Ascending aorta (tissue), 2 donors: Measurements from ENCODE around the gene GADD45B. TPM values are rescaled to one million over a fixed set of nuclear protein-coding genes. Genes with fewer than 3 reads are reported as not detected.
A peak's percentile ranks its signal among the peaks of the same experiment; 100 is the strongest.
"Not testable (repeated sequence)": the region's sequence is repeated elsewhere in the genome, so short reads cannot be mapped to it uniquely, and the experiment has no call there.

Experiments
- DNase-seq, 2 donors: peaks; one replicate each; pipeline ENCODE4 v3.0.0-alpha.2; 2019; ENCODE audit warnings: low spot score in 2 of 2
- H3K27ac ChIP-seq, 2 donors: fragments of 200-600 bp; sonication (generic); one replicate each; pipeline ENCODE4 v1.5.1; 2016 to 2017; ENCODE audit warnings: mild to moderate bottlenecking in 1 of 2
- H3K27me3 ChIP-seq: fragments of 200-600 bp; sonication (generic); one replicate; pipeline ENCODE4 v1.5.1; 2017
- H3K36me3 ChIP-seq, 2 donors: fragments of 200-600 bp; sonication (generic); one replicate each; pipeline ENCODE4 v1.5.1; 2016
- H3K4me1 ChIP-seq, 2 donors: fragments of 200-600 bp; sonication (generic); one replicate each; pipeline ENCODE4 v1.5.1; 2016 to 2017; ENCODE audit warnings: mild to moderate bottlenecking in 1 of 2
- H3K4me3 ChIP-seq, 2 donors: fragments of 200-600 bp; sonication (generic); one replicate each; pipeline ENCODE4 v1.5.1; 2016 to 2017; ENCODE audit warnings: mild to moderate bottlenecking in 1 of 2
- H3K9me3 ChIP-seq, 2 donors: fragments of 200-600 bp; sonication (generic); one replicate each; pipeline ENCODE4 v1.5.1; 2016
- CTCF ChIP-seq, 3 experiments: fragments of 200-600 bp in 2 of 3; fragments of 450-650 bp in 1 of 3; sonication (generic) in 2 of 3; IDR thresholded peaks; one replicate each; pipeline ENCODE4 v1.5.1; 2016 to 2019; ENCODE audit warnings: antibody characterized with exemption in 3 of 3, mild to moderate bottlenecking in 1 of 3, moderate library complexity in 1 of 3
- intact Hi-C: fragments of 100-400 bp; cut with DNase I; formaldehyde crosslinking; loops from one replicate; pipeline ENCODE4 v1.15.1; 2023
- total RNA-seq: library from RNA; depleted of rRNA; stranded (reverse); fragments of >200 nt; gene quantifications from one replicate; pipeline ENCODE4 v1.1.0, GENCODE V29; 2016

GADD45B gene
- total RNA-seq, 1 donor from 2014 or later: 514 TPM

- H3K27ac ChIP-seq: no peak overlapping the region
- intact Hi-C loops: no loop called here
- no peak for TF ChIP-seq CTCF (IDR thresholded peaks at IDR 0.05)
- H3K4me3 ChIP-seq: no peak overlapping the region
- no peaks in the 10 kb centered on the region for H3K9me3 ChIP-seq
- no peaks in the 10 kb centered on the region for H3K4me1 ChIP-seq
- H3K36me3 ChIP-seq: no peaks in the 10 kb centered on the region
- DNase-seq: no peak
- H3K27me3 ChIP-seq: no peaks in the 10 kb centered on the region
Observed at GRCh38 chr19:2469102-2469914, 6.6 kb upstream of the GADD45B start.

GRCh38 chr19:2469915-2470200 lies 6.1 kb upstream of the GADD45B start:
- intact Hi-C loops, DNase-seq, H3K36me3 ChIP-seq, H3K9me3 ChIP-seq, H3K27me3 ChIP-seq, H3K27ac ChIP-seq, H3K4me1 ChIP-seq, H3K4me3 ChIP-seq: not testable (repeated sequence)

GRCh38 chr19:2474232-2475017 lies 1.5 kb upstream of the GADD45B start:
- Histone ChIP-seq H3K27ac (peak overlapping the region; percentile 88 to 95), H3K27me3 (no peaks in the 10 kb centered on the region), H3K4me3 (peak overlapping the region; percentile 94 to 98), H3K4me1 (peaks cover 3 to 14% of the 10 kb centered on the region in 2 donors), H3K36me3 (peaks cover 11 to 15% of the 10 kb centered on the region in 2 donors), H3K9me3 (no peaks in the 10 kb centered on the region)
- intact Hi-C loops: loop anchor here (1.0 to 5.0 kb wide), 7 partner anchors 50 to 163 kb away; no protein-coding TSS in a partner anchor
- peak; percentile 96 to 100 (median 99) for TF ChIP-seq CTCF (IDR thresholded peaks at IDR 0.05)
- DNase-seq: peak; percentile 71 to 96

- DNase-seq: peak in 1 of 2 donors; percentile 81
- peak overlapping the region; percentile 88 to 95 for H3K27ac ChIP-seq
- no peak for TF ChIP-seq CTCF (IDR thresholded peaks at IDR 0.05)
Observed at GRCh38 chr19:2475018-2475701, 767 bp upstream of the GADD45B start.

GRCh38 chr19:2476451-2477140 lies 669 bp downstream of the GADD45B start:
- H3K36me3 ChIP-seq: peaks cover 11 to 15% of the 10 kb centered on the region in 2 donors
- peak overlapping the region; percentile 88 to 90 for H3K27ac ChIP-seq
- H3K4me3 ChIP-seq: peak overlapping the region; percentile 94 to 98
- no peaks in the 10 kb centered on the region for H3K9me3 ChIP-seq
- peaks cover 7 to 16% of the 10 kb centered on the region in 2 donors for H3K4me1 ChIP-seq
- intact Hi-C loops: loop anchor here (1.0 to 5.0 kb wide), 3 partner anchors 19 to 151 kb away; no protein-coding TSS in a partner anchor
- H3K27me3 ChIP-seq: no peaks in the 10 kb centered on the region
- DNase-seq: peak in 1 of 2 donors; percentile 84
- TF ChIP-seq CTCF (IDR thresholded peaks at IDR 0.05): no peak

More at GRCh38 chr19:2475018-2475701, 767 bp upstream of the GADD45B start:
- Histone ChIP-seq H3K4me3 (peak overlapping the region; percentile 94 to 98), H3K27me3 (no peaks in the 10 kb centered on the region), H3K36me3 (peaks cover 11 to 15% of the 10 kb centered on the region in 2 donors), H3K4me1 (peaks cover 3 to 16% of the 10 kb centered on the region in 2 donors), H3K9me3 (no peaks in the 10 kb centered on the region)
- intact Hi-C loops: loop anchor here (2.0 to 5.0 kb wide), 4 partner anchors 50 to 152 kb away; no protein-coding TSS in a partner anchor
